Hepatic stellate cell (primary cell): Measurements from ENCODE around the gene TRIO.

Experiments
- DNase-seq: peaks from one replicate; pipeline ENCODE4 v3.0.0; 2011; ENCODE audit warnings: low spot score

TRIO gene

GRCh38 chr5:14297697-14298096 is 154.6 kb downstream of the TRIO start:
- no peak for DNase-seq

GRCh38 chr5:14298126-14298847 is 155.1 kb downstream of the TRIO start:
- no peak for DNase-seq

GRCh38 chr5:14299666-14300065 is 156.5 kb downstream of the TRIO start:
- DNase-seq: no peak

GRCh38 chr5:14301186-14301585 is 158.0 kb downstream of the TRIO start:
- no peak for DNase-seq

- no peak for DNase-seq
These were observed 159.2 kb downstream of the TRIO start for GRCh38 chr5:14302330-14302729.

GRCh38 chr5:14305045-14305444 is 161.9 kb downstream of the TRIO start:
- DNase-seq: peak; percentile 41

- no peak for DNase-seq
These were observed 163.2 kb downstream of the TRIO start for GRCh38 chr5:14306329-14306815.

GRCh38 chr5:14308384-14309154 is 165.4 kb downstream of the TRIO start:
- DNase-seq: no peak

GRCh38 chr5:14309199-14309598 is 166.1 kb downstream of the TRIO start:
- no peak for DNase-seq

GRCh38 chr5:14309878-14310531 is 166.9 kb downstream of the TRIO start:
- no peak for DNase-seq

- DNase-seq: no peak
These were observed 167.8 kb downstream of the TRIO start for GRCh38 chr5:14310901-14311300.

- DNase-seq: no peak
These were observed 171.0 kb downstream of the TRIO start for GRCh38 chr5:14313986-14314690.

- no peak for DNase-seq
These were observed 173.3 kb downstream of the TRIO start for GRCh38 chr5:14316471-14316870.

- no peak for DNase-seq
These were observed 176.0 kb downstream of the TRIO start for GRCh38 chr5:14319102-14319501.

- DNase-seq: no peak
These were observed 178.8 kb downstream of the TRIO start for GRCh38 chr5:14321936-14322335.

GRCh38 chr5:14322437-14323187 is 179.5 kb downstream of the TRIO start:
- DNase-seq: no peak

GRCh38 chr5:14323466-14323865 is 180.3 kb downstream of the TRIO start:
- no peak for DNase-seq

- no peak for DNase-seq
These were observed 182.2 kb downstream of the TRIO start for GRCh38 chr5:14325369-14325768.

- no peak for DNase-seq
These were observed 183.1 kb downstream of the TRIO start for GRCh38 chr5:14326035-14326903.

GRCh38 chr5:14327624-14328023 is 184.5 kb downstream of the TRIO start:
- no peak for DNase-seq

- no peak for DNase-seq
These were observed 185.0 kb downstream of the TRIO start for GRCh38 chr5:14328144-14328543.
